Measurements from ENCODE around the gene PPA1. TPM values are rescaled to one million over a fixed set of nuclear protein-coding genes. Genes with fewer than 3 reads are reported as not detected.

Gene PPA1
- total and polyA plus RNA-seq, 2 donors (not counting 3 experiments of a cell fraction or from before 2014, with no cell fraction given) = 63.5 to 140 TPM

GRCh38 chr10:70228491-70228890 lies 4.7 kb downstream of the PPA1 start:
- Histone ChIP-seq H3K36me3 (ENCODE audit: control insufficient read depth in 2 of 2, extremely low read depth in 1 of 2, insufficient read depth in 2 of 2, low read length in 2 of 2) (peaks cover 0 to 5% of the 10 kb centered on the region in 2 experiments), H3K4me3 (replicated peaks in 1 of 3; ENCODE audit: insufficient read depth in 1 of 3, low read depth in 1 of 3, low read length in 3 of 3) (no peak overlapping the region), H3K79me2 (ENCODE audit: control insufficient read depth, insufficient read depth, low read length) (peaks cover 59% of the 10 kb centered on the region), H3K9ac (replicated peaks; ENCODE audit: extremely low read depth, insufficient read depth, low read length) (no peak overlapping the region), H3K27me3 (ENCODE audit: control insufficient read depth in 2 of 2, insufficient read depth in 2 of 2, low read length in 2 of 2) (no peaks in the 10 kb centered on the region), H3K27ac (ENCODE audit: insufficient read depth, low read depth, low read length) (no peak overlapping the region), H3K9me1 (replicated peaks; ENCODE audit: control insufficient read depth, extremely low read depth, insufficient read depth, low read length) (no peaks in the 10 kb centered on the region), H4K20me1 (replicated peaks; ENCODE audit: control insufficient read depth, extremely low read depth, insufficient read depth, low read length) (no peaks in the 10 kb centered on the region), H3K4me2 (ENCODE audit: insufficient read depth, low read length) (no peak overlapping the region), H3K4me1 (ENCODE audit: control insufficient read depth, extremely low read depth, insufficient read depth, low read length) (peaks cover 7% of the 10 kb centered on the region), H2AFZ (ENCODE audit: low read depth, low read length) (no peak overlapping the region), H3K9me3 (replicated peaks; ENCODE audit: control insufficient read depth, insufficient read depth, low read length) (no peaks in the 10 kb centered on the region)
- DNase-seq (ENCODE audit: low read depth, low spot score) (no peak), FAIRE-seq (no peak)
- POLR2A ChIA-PET = interaction anchor here (0.6 kb wide), 1 partner anchor 182 kb away, joined by 3 read pairs; no protein-coding TSS in a partner anchor
- no TSS peak for BruUV-seq (replicated peaks)
- CTCF ChIA-PET = interaction anchor here (6.6 kb wide), 1 partner anchor 136 kb away, joined by 47 read pairs; no protein-coding TSS in a partner anchor
- intact Hi-C loops (cut with micrococcal nuclease) = no loop called here
- TF ChIP-seq FOS (IDR thresholded peaks at IDR 0.05; ENCODE audit: borderline replicate concordance, insufficient read depth, low read length) = no peak
- no peak for TF ChIP-seq POLR2A (IDR thresholded peaks at IDR 0.05; ENCODE audit: low read depth, low read length)
- no peak for TF ChIP-seq EZH2 (IDR thresholded peaks at IDR 0.05; ENCODE audit: borderline replicate concordance, low read depth, low read length, severe bottlenecking)
- no peak for TF ChIP-seq GATA2 (IDR thresholded peaks at IDR 0.05; ENCODE audit: insufficient read depth, insufficient read length, low read depth, low read length)
- no peak for TF ChIP-seq MAX (IDR thresholded peaks at IDR 0.05; ENCODE audit: insufficient read depth, insufficient read length)
- no peak for TF ChIP-seq MYC (IDR thresholded peaks at IDR 0.05; ENCODE audit: low read depth, low read length)
- no peak for TF ChIP-seq JUN (IDR thresholded peaks at IDR 0.05; ENCODE audit: borderline replicate concordance, insufficient read depth, insufficient read length, low read depth)
- no peak for TF ChIP-seq POLR2AphosphoS5 (IDR thresholded peaks at IDR 0.05; ENCODE audit: insufficient read depth, low read depth, low read length)
- TF ChIP-seq CTCF (IDR thresholded peaks at IDR 0.05; ENCODE audit: extremely low read depth in 1 of 2, insufficient read depth in 1 of 2, low read depth in 1 of 2, low read length in 2 of 2) = no peak
- dilution Hi-C loops (cut with MboI; ENCODE audit: extremely low pct_ligation_motif_present, low sequenced_read_pairs) = no loop called here
